CD4-positive, CD25-positive, alpha-beta regulatory T cell (primary cell): ENCODE results near the gene PLXNB3. TPM values are rescaled to one million over a fixed set of nuclear protein-coding genes. Genes with fewer than 3 reads are reported as not detected.
"Not testable (repeated sequence)": the region's sequence is repeated elsewhere in the genome, so short reads cannot be mapped to it uniquely, and the experiment has no call there.

ENCODE experiments used
- ATAC-seq, 2 donors: fragments of 150-1000 bp; cut with Tn5 transposase; one replicate each; pipeline ENCODE4 v1.10.0; 2021; ENCODE audit warnings: low read depth in 2 of 2, moderate number of reproducible peaks in 2 of 2, moderate library complexity in 1 of 2
- DNase-seq, 3 donors: peaks; one replicate each; pipeline versions ENCODE4 v3.0.0 to v3.0.0-alpha.2; 2012 to 2022; ENCODE audit warnings: mixed read lengths in 1 of 3
- H3K27ac ChIP-seq: one replicate; pipeline ENCODE4 v1.7.0; 2013; ENCODE audit warnings: mild to moderate bottlenecking, low read length; ENCODE audit not compliant: insufficient read depth, poor library complexity, severe bottlenecking
- H3K27me3 ChIP-seq: one replicate; pipeline ENCODE4 v1.7.0; 2013; ENCODE audit warnings: low read length; ENCODE audit not compliant: control insufficient read depth, insufficient read depth
- H3K36me3 ChIP-seq: one replicate; pipeline ENCODE4 v1.7.0; 2013; ENCODE audit warnings: mild to moderate bottlenecking, low read length, moderate library complexity; ENCODE audit not compliant: control insufficient read depth, insufficient read depth
- H3K4me1 ChIP-seq: 2 replicates; pipeline ENCODE4 v1.7.0; 2013; ENCODE audit warnings: mild to moderate bottlenecking, low read length; ENCODE audit not compliant: insufficient read depth, control insufficient read depth, poor library complexity, severe bottlenecking
- H3K4me3 ChIP-seq: one replicate; pipeline ENCODE4 v1.7.0; 2013; ENCODE audit warnings: low read depth, mild to moderate bottlenecking, low read length, moderate library complexity
- H3K9me3 ChIP-seq, 2 experiments: 1 replicate in 1 of 2; 2 replicates in 1 of 2; pipeline ENCODE4 v1.7.0; 2013; ENCODE audit warnings: low read length in 2 of 2, mild to moderate bottlenecking in 1 of 2, moderate library complexity in 1 of 2; ENCODE audit not compliant: control insufficient read depth in 2 of 2
- H3K27ac Mint-ChIP-seq, 3 donors: one replicate each; pipeline ENCODE4 v1.8.0; 2020 to 2022; ENCODE audit warnings: mild to moderate bottlenecking in 3 of 3, mixed read lengths in 3 of 3, moderate library complexity in 2 of 3
- H3K27me3 Mint-ChIP-seq: one replicate; pipeline ENCODE4 v1.8.0; 2022; ENCODE audit warnings: mild to moderate bottlenecking, mixed read lengths
- H3K36me3 Mint-ChIP-seq: one replicate; pipeline ENCODE4 v1.8.0; 2020; ENCODE audit warnings: mixed read lengths
- H3K4me1 Mint-ChIP-seq, 4 donors: one replicate each; pipeline ENCODE4 v1.8.0; 2020 to 2022; ENCODE audit warnings: mixed read lengths in 4 of 4, mild to moderate bottlenecking in 1 of 4
- H3K4me3 Mint-ChIP-seq, 4 donors: one replicate each; pipeline ENCODE4 v1.8.0; 2020 to 2022; ENCODE audit warnings: mild to moderate bottlenecking in 4 of 4, mixed read lengths in 4 of 4, moderate library complexity in 3 of 4
- H3K9me3 Mint-ChIP-seq, 7 donors: one replicate each; pipeline ENCODE4 v1.8.0; 2020 to 2022; ENCODE audit warnings: mixed read lengths in 7 of 7, mild to moderate bottlenecking in 3 of 7, moderate library complexity in 2 of 7
- polyA plus RNA-seq, 4 donors: library from polyadenylated mRNA; unstranded; fragments of 300-500 nt; fragmentation: Illumina TruSeq; gene quantifications; one replicate each; pipeline ENCODE4 v1.2.3, GENCODE V29; 2021
- total RNA-seq: library from RNA; stranded (reverse); gene quantifications from one replicate; pipeline ENCODE4 v1.2.3, GENCODE V29; 2022

Gene PLXNB3
- total and polyA plus RNA-seq, 5 donors from 2014 or later, result 0.52 TPM; not detected in 4

- H3K4me3 Mint-ChIP-seq, H3K27me3 ChIP-seq, H3K27me3 Mint-ChIP-seq, H3K27ac Mint-ChIP-seq, H3K9me3 Mint-ChIP-seq, DNase-seq, ATAC-seq, H3K36me3 Mint-ChIP-seq, H3K9me3 ChIP-seq, H3K27ac ChIP-seq, H3K36me3 ChIP-seq, H3K4me3 ChIP-seq: not testable (repeated sequence)
- H3K4me1 ChIP-seq, result peaks cover 11% of the 10 kb centered on the region
- H3K4me1 Mint-ChIP-seq, result peaks cover 0 to 19% (median 0%) of the 10 kb centered on the region in 4 donors
These were observed 21.9 kb upstream of the PLXNB3 start for GRCh38 chrX:153742111-153742510.

DNA sequence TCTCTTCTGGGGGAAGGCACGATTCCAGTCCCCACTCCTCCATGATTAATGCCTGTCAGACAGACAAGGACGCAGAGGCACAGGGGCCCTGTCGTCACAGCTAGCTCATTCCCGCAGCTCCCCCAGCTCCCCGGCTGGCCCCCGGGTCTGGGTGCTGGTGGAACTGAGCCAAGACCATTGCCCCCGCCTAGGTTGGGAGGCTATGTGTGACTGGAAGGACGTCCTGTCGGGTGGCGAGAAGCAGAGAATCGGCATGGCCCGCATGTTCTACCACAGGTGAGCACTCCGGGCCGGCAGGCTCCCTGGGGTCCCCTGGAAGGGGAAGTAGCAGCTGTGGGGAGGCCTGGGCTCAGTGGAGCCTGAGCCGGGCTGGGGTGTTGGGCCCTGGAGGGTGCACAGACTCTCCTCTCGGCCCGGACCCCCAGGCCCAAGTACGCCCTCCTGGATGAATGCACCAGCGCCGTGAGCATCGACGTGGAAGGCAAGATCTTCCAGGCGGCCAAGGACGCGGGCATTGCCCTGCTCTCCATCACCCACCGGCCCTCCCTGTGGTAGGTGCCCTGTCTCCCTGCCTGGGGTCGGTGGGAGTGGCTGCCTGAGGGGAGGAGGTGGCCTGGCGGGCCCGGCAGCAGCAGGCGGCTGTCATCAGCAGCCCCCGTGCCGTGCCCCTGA, 21.1 kb upstream of the PLXNB3 start:
- H3K27ac ChIP-seq, H3K9me3 ChIP-seq, H3K27ac Mint-ChIP-seq, ATAC-seq, H3K4me3 ChIP-seq, DNase-seq, H3K27me3 ChIP-seq, H3K36me3 Mint-ChIP-seq, H3K36me3 ChIP-seq, H3K4me3 Mint-ChIP-seq, H3K9me3 Mint-ChIP-seq, H3K27me3 Mint-ChIP-seq: not testable (repeated sequence)
- peaks cover 0 to 19% (median 0%) of the 10 kb centered on the region in 4 donors for H3K4me1 Mint-ChIP-seq
- H3K4me1 ChIP-seq, result peaks cover 11% of the 10 kb centered on the region

DNA sequence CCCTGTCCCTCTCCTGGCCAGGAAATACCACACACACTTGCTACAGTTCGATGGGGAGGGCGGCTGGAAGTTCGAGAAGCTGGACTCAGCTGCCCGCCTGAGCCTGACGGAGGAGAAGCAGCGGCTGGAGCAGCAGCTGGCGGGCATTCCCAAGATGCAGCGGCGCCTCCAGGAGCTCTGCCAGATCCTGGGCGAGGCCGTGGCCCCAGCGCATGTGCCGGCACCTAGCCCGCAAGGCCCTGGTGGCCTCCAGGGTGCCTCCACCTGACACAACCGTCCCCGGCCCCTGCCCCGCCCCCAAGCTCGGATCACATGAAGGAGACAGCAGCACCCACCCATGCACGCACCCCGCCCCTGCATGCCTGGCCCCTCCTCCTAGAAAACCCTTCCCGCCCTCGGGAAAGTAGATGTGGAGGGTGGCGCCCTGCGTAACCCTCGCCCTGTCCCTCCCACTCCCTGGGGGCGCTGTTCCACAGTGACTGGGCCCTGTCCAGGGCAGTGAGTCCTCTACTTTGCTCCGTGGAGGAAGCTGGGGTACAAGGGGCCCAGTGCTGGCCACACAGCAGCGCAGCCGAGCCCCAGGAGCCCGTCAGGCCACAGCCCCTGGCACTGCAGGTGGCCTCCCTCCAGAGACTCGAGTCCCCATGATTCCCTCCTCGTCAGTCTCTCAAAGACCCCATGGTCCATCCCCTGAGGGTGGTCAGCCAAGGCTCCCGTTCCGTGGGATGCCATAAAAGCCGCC, 20.4 kb upstream of the PLXNB3 start:
- not testable (repeated sequence) for H3K4me3 Mint-ChIP-seq, DNase-seq, H3K9me3 ChIP-seq, H3K27me3 Mint-ChIP-seq, H3K36me3 ChIP-seq, H3K36me3 Mint-ChIP-seq, H3K9me3 Mint-ChIP-seq, H3K27ac ChIP-seq, H3K27me3 ChIP-seq, H3K4me3 ChIP-seq, H3K27ac Mint-ChIP-seq, ATAC-seq
- peaks cover 0 to 19% (median 0%) of the 10 kb centered on the region in 4 donors for H3K4me1 Mint-ChIP-seq
- peaks cover 11% of the 10 kb centered on the region for H3K4me1 ChIP-seq

DNA sequence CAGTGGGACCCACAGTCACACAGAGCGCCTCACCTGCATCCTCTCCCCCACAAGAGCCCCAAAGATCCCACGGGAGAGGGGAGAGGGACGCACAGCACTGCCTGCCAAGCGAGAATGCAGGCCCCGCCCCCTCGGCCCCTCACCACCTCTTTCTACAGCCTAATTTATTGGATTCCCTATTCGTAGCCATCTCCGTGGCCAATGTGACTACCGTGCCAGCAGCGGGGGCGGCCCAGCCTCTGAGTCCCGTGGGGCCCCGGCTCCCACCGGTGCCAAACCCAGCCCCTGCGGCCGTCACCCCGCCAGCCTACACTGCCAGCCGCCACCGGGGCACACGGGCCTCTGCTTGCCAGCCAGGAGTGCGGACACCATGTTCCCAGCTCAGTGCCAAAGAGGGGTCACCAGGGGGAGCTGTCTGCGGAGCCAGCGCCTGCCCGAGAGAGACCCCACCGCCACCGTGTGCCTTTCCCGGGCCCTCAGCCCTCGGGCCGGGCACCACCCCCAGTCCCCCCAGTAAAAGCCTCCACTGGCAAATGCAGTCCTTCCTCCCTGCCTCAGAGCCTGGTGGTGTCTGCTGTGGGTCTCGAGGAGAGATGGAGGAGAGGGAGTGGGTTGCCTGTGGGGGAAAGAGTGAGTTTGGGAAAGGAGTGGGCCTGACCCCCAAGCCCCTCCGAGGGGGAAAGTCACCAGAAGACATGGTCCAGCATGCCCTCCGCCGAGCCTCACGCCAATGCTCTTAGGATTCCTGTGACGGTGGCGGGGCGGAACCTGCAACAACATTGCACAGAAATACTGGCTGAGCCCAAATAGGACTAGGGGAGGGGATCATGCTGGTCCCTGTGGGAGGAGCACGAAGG, 19.6 kb upstream of the PLXNB3 start:
- DNase-seq, result no peak
- Histone ChIP-seq H3K4me1 (peaks cover 11% of the 10 kb centered on the region), H3K9me3 (no peaks in the 10 kb centered on the region), H3K4me3 (no peak overlapping the region), H3K27me3 (no peaks in the 10 kb centered on the region), H3K36me3 (no peaks in the 10 kb centered on the region), H3K27ac (no peak overlapping the region)
- Mint-ChIP-seq H3K27me3 (peaks cover 5% of the 10 kb centered on the region), H3K36me3 (no peaks in the 10 kb centered on the region), H3K4me3 (no peak overlapping the region), H3K4me1 (peaks cover 0 to 19% (median 0%) of the 10 kb centered on the region in 4 donors), H3K9me3 (no peaks in the 10 kb centered on the region), H3K27ac (peak overlapping the region in 1 of 3 donors; percentile 25)
- no peak for ATAC-seq

GRCh38 chrX:153745067-153745433, 19.0 kb upstream of the PLXNB3 start:
- H3K36me3 ChIP-seq, H3K27ac ChIP-seq, H3K4me3 Mint-ChIP-seq, H3K27me3 ChIP-seq, H3K9me3 ChIP-seq, H3K9me3 Mint-ChIP-seq, H3K4me3 ChIP-seq, H3K36me3 Mint-ChIP-seq, ATAC-seq, H3K27me3 Mint-ChIP-seq, H3K27ac Mint-ChIP-seq, DNase-seq: not testable (repeated sequence)
- peaks cover 0 to 14% (median 0%) of the 10 kb centered on the region in 4 donors for H3K4me1 Mint-ChIP-seq
- H3K4me1 ChIP-seq, result peaks cover 11% of the 10 kb centered on the region

- Mint-ChIP-seq H3K27ac (no peak overlapping the region), H3K4me1 (peaks cover 0 to 4% (median 0%) of the 10 kb centered on the region in 4 donors), H3K9me3 (no peaks in the 10 kb centered on the region), H3K36me3 (no peaks in the 10 kb centered on the region), H3K4me3 (no peak overlapping the region), H3K27me3 (peaks cover 5% of the 10 kb centered on the region)
- no peaks in the 10 kb centered on the region for H3K36me3 ChIP-seq
- H3K4me3 ChIP-seq, result no peak overlapping the region
- ATAC-seq (no peak), DNase-seq (no peak)
- no peaks in the 10 kb centered on the region for H3K27me3 ChIP-seq
- H3K4me1 ChIP-seq, result peaks cover 3% of the 10 kb centered on the region
- H3K9me3 ChIP-seq, result no peaks in the 10 kb centered on the region
- H3K27ac ChIP-seq, result no peak overlapping the region
These were observed 17.7 kb upstream of the PLXNB3 start for GRCh38 chrX:153746359-153746758.

GRCh38 chrX:153746991-153747390, 17.1 kb upstream of the PLXNB3 start:
- not testable (repeated sequence) for H3K36me3 Mint-ChIP-seq, H3K4me1 Mint-ChIP-seq, H3K27me3 Mint-ChIP-seq, DNase-seq, H3K4me1 ChIP-seq, H3K4me3 Mint-ChIP-seq, H3K27ac Mint-ChIP-seq, H3K27ac ChIP-seq, H3K9me3 ChIP-seq, H3K9me3 Mint-ChIP-seq, H3K27me3 ChIP-seq, H3K4me3 ChIP-seq, H3K36me3 ChIP-seq, ATAC-seq
